NCI-H524 treated with DMSO at 0.1 percent for 48 hours (cell line): ENCODE results near the gene NUDT6.
"Not testable (repeated sequence)": the region's sequence is repeated elsewhere in the genome, so short reads cannot be mapped to it uniquely, and the experiment has no call there.

Experiments used
- DNase-seq: peaks from one replicate; lab custom pipeline; 2025; lab: John Stamatoyannopoulos, UW

The NUDT6 gene

GRCh38 chr4:122875949-122876348 is 46.4 kb downstream of the NUDT6 start:
- DNase-seq, result no peak

- DNase-seq, result no peak
These were observed 48.4 kb downstream of the NUDT6 start for GRCh38 chr4:122873821-122874593.

- DNase-seq, result no peak
These were observed 49.3 kb downstream of the NUDT6 start for GRCh38 chr4:122873146-122873545.

GRCh38 chr4:122868235-122868634 is 54.2 kb downstream of the NUDT6 start:
- not testable (repeated sequence) for DNase-seq

GRCh38 chr4:122865425-122865824 is 57.0 kb downstream of the NUDT6 start:
- no peak for DNase-seq

GRCh38 chr4:122863639-122864038 is 58.8 kb downstream of the NUDT6 start:
- DNase-seq, result no peak

- no peak for DNase-seq
These were observed 61.0 kb downstream of the NUDT6 start for GRCh38 chr4:122861172-122861943.

GRCh38 chr4:122858705-122859104 is 63.7 kb downstream of the NUDT6 start:
- DNase-seq, result no peak

- no peak for DNase-seq
These were observed 65.2 kb downstream of the NUDT6 start for GRCh38 chr4:122857160-122857559.

- no peak for DNase-seq
These were observed 67.0 kb downstream of the NUDT6 start for GRCh38 chr4:122855353-122855890.

GRCh38 chr4:122854447-122855352 is 67.7 kb downstream of the NUDT6 start:
- no peak for DNase-seq

GRCh38 chr4:122851568-122851967 is 70.8 kb downstream of the NUDT6 start:
- no peak for DNase-seq

GRCh38 chr4:122849789-122850188 is 72.6 kb downstream of the NUDT6 start:
- DNase-seq, result not testable (repeated sequence)

- no peak for DNase-seq
These were observed 74.5 kb downstream of the NUDT6 start for GRCh38 chr4:122847931-122848330.

- DNase-seq, result no peak
These were observed 76.6 kb downstream of the NUDT6 start for GRCh38 chr4:122845760-122846159.

GRCh38 chr4:122845066-122845465 is 77.3 kb downstream of the NUDT6 start:
- DNase-seq, result no peak

- not testable (repeated sequence) for DNase-seq
These were observed 78.0 kb downstream of the NUDT6 start for GRCh38 chr4:122844391-122844790.

GRCh38 chr4:122842984-122843531 is 79.3 kb downstream of the NUDT6 start:
- peak; percentile 20 for DNase-seq
